Endodermal cell (in vitro differentiated cells): ENCODE measurements around the gene PRKCB. TPM values are rescaled to one million over a fixed set of nuclear protein-coding genes. Genes with fewer than 3 reads are reported as not detected.

Experiments
- DNase-seq: peaks from one replicate; pipeline ENCODE4 v3.0.0-alpha.2; 2017
- H3K27ac ChIP-seq: 2 replicates; pipeline ENCODE4 v1.5.1; 2013; ENCODE audit warnings: mild to moderate bottlenecking, low read depth, low read length, moderate library complexity
- H3K27me3 ChIP-seq: 2 replicates; pipeline ENCODE4 v1.6.1; 2013; ENCODE audit warnings: mild to moderate bottlenecking, low read length, moderate library complexity; ENCODE audit not compliant: insufficient read depth, control insufficient read depth, poor library complexity, severe bottlenecking
- H3K36me3 ChIP-seq: 2 replicates; pipeline ENCODE4 v1.7.0; 2013; ENCODE audit warnings: mild to moderate bottlenecking, low read length, moderate library complexity; ENCODE audit not compliant: control insufficient read depth, insufficient read depth
- H3K4me1 ChIP-seq: one replicate; pipeline ENCODE4 v1.7.0; 2013; ENCODE audit warnings: low read length; ENCODE audit not compliant: control insufficient read depth, insufficient read depth
- H3K4me3 ChIP-seq: 2 replicates; pipeline ENCODE4 v1.5.1; 2013; ENCODE audit warnings: mild to moderate bottlenecking, low read length, moderate library complexity
- H3K9ac ChIP-seq: 2 replicates; pipeline ENCODE4 v1.6.1; 2013; ENCODE audit warnings: mild to moderate bottlenecking, low read length, moderate library complexity; ENCODE audit not compliant: poor library complexity, severe bottlenecking; ENCODE audit errors: extremely low read depth
- H3K9me3 ChIP-seq: 2 replicates; pipeline ENCODE4 v1.6.1; 2013; ENCODE audit warnings: mild to moderate bottlenecking, low read length, moderate library complexity; ENCODE audit not compliant: control insufficient read depth
- H3K27ac Mint-ChIP-seq: 2 replicates; pipeline ENCODE4 v1.8.0; 2020; ENCODE audit warnings: mixed read lengths
- H3K27me3 Mint-ChIP-seq: 2 replicates; pipeline ENCODE4 v1.8.0; 2021; ENCODE audit warnings: mild to moderate bottlenecking, mixed read lengths; ENCODE audit not compliant: insufficient read depth
- H3K36me3 Mint-ChIP-seq: 2 replicates; pipeline ENCODE4 v1.8.0; 2020; ENCODE audit warnings: low read depth, mixed read lengths
- H3K4me1 Mint-ChIP-seq: 2 replicates; pipeline ENCODE4 v1.8.0; 2020; ENCODE audit warnings: mixed read lengths
- H3K4me3 Mint-ChIP-seq: 2 replicates; pipeline ENCODE4 v1.8.0; 2020; ENCODE audit warnings: mild to moderate bottlenecking, moderate library complexity, mixed read lengths
- H3K9me3 Mint-ChIP-seq: 2 replicates; pipeline ENCODE4 v1.8.0; 2020; ENCODE audit warnings: mild to moderate bottlenecking, mixed read lengths
- CTCF ChIP-seq: fragments of 200-600 bp; sonication (generic); conservative IDR thresholded peaks from 2 replicates; pipeline ENCODE4 v1.5.0; 2021; ENCODE audit warnings: antibody characterized with exemption, mild to moderate bottlenecking
- WGBS, 2 experiments: methylation state at CpG; one replicate each; pipeline versions ENCODE4 v1.1.5 to v1.1.7; 2013; ENCODE audit warnings: missing lambda C conversion rate in 2 of 2, mixed read lengths in 1 of 2; ENCODE audit not compliant: insufficient coverage in 1 of 2, insufficient read length in 1 of 2; 5-methylcytosine and 5-hydroxymethylcytosine counted together
- total RNA-seq, 2 donors: library from RNA; stranded (reverse); fragmentation: NEBNext Ultra II Directional in 1 of 2; extraction: Animal tissue kit (Norgen Biotek cat#: 25700) in 1 of 2; gene quantifications; 2 replicates in 1 of 2; 3 replicates in 1 of 2; pipeline ENCODE4 v1.2.1, GENCODE V29; 2021

PRKCB gene
- total RNA-seq, 2 donors from 2014 or later = 0.38 to 1.1 TPM

- H3K4me3 Mint-ChIP-seq = no peak overlapping the region
- no peak overlapping the region for H3K4me3 ChIP-seq
- no peak overlapping the region for H3K9ac ChIP-seq
- peaks cover 4% of the 10 kb centered on the region for H3K27me3 Mint-ChIP-seq
- WGBS, 2 experiments = 79 to 88% methylated on average over 6 to 9 of the region's 9 CpGs
- no peaks in the 10 kb centered on the region for H3K9me3 ChIP-seq
- no peaks in the 10 kb centered on the region for H3K4me1 ChIP-seq
- no peaks in the 10 kb centered on the region for H3K36me3 Mint-ChIP-seq
- H3K27me3 ChIP-seq = no peaks in the 10 kb centered on the region
- H3K4me1 Mint-ChIP-seq = peaks cover 4% of the 10 kb centered on the region
- no peak for DNase-seq
- H3K9me3 Mint-ChIP-seq = no peaks in the 10 kb centered on the region
- H3K36me3 ChIP-seq = no peaks in the 10 kb centered on the region
- no peak overlapping the region for H3K27ac ChIP-seq
- no peak overlapping the region for H3K27ac Mint-ChIP-seq
- no peak for TF ChIP-seq CTCF
These were observed 331.1 kb downstream of the PRKCB start for GRCh38 chr16:24166661-24167528.

- Histone ChIP-seq H3K36me3 (no peaks in the 10 kb centered on the region), H3K9ac (no peak overlapping the region), H3K27ac (no peak overlapping the region), H3K27me3 (no peaks in the 10 kb centered on the region), H3K4me1 (no peaks in the 10 kb centered on the region), H3K9me3 (no peaks in the 10 kb centered on the region), H3K4me3 (no peak overlapping the region)
- no peak for TF ChIP-seq CTCF
- WGBS, 2 experiments = 71 to 88% methylated on average over 1 to 3 of the region's 3 CpGs
- H3K4me1 Mint-ChIP-seq = peaks cover 3% of the 10 kb centered on the region
- H3K27me3 Mint-ChIP-seq = peaks cover 4% of the 10 kb centered on the region
- H3K27ac Mint-ChIP-seq = no peak overlapping the region
- no peak for DNase-seq
- no peak overlapping the region for H3K4me3 Mint-ChIP-seq
- H3K9me3 Mint-ChIP-seq = no peaks in the 10 kb centered on the region
- no peaks in the 10 kb centered on the region for H3K36me3 Mint-ChIP-seq
These were observed 333.1 kb downstream of the PRKCB start for GRCh38 chr16:24168856-24169255.

GRCh38 chr16:24170407-24170806, 334.6 kb downstream of the PRKCB start:
- Mint-ChIP-seq H3K27me3 (peaks cover 6% of the 10 kb centered on the region), H3K4me1 (no peaks in the 10 kb centered on the region), H3K4me3 (no peak overlapping the region), H3K36me3 (no peaks in the 10 kb centered on the region), H3K9me3 (no peaks in the 10 kb centered on the region), H3K27ac (no peak overlapping the region)
- no peak overlapping the region for H3K9ac ChIP-seq
- H3K4me3 ChIP-seq = no peak overlapping the region
- TF ChIP-seq CTCF = no peak
- no peaks in the 10 kb centered on the region for H3K9me3 ChIP-seq
- no peak for DNase-seq
- H3K27me3 ChIP-seq = no peaks in the 10 kb centered on the region
- no peaks in the 10 kb centered on the region for H3K4me1 ChIP-seq
- H3K36me3 ChIP-seq = no peaks in the 10 kb centered on the region
- WGBS, 2 experiments = 88 to 89% methylated on average over 3 to 5 of the region's 5 CpGs
- H3K27ac ChIP-seq = no peak overlapping the region
